HEK293 (cell line): ENCODE data around the gene MYCBPAP.

Experiments used
- CTCF ChIA-PET: fragments of 350-600 bp; formaldehyde crosslinking; extraction: SDS; loops from one replicate; lab custom pipeline; 2021; ENCODE audit warnings: antibody characterized with exemption; lab: Yijun Ruan, JAX
- POLR2A ChIA-PET: fragments of 300-600 bp; formaldehyde crosslinking; extraction: SDS; loops from one replicate; lab custom pipeline; 2020; ENCODE audit warnings: antibody characterized with exemption, inconsistent platforms; lab: Yijun Ruan, JAX
- H3K27ac ChIP-seq: fragments of 200-500 bp; sonication (Bioruptor generic); 2 replicates; pipeline ENCODE4 v1.5.1; 2014; ENCODE audit warnings: low read depth, low read length, control low read depth, inconsistent platforms; ENCODE audit errors: extremely low read depth
- H3K36me3 ChIP-seq, 2 experiments: fragments of 200-500 bp in 1 of 2; sonication (Bioruptor generic) in 1 of 2; 1 replicate in 1 of 2; 2 replicates in 1 of 2; pipeline ENCODE4 v1.5.1; 2014 to 2017; ENCODE audit warnings: inconsistent platforms in 2 of 2, low read length in 2 of 2; ENCODE audit not compliant: control insufficient read depth in 2 of 2, insufficient read depth in 1 of 2
- H3K4me1 ChIP-seq: fragments of 200-500 bp; sonication (Bioruptor generic); 2 replicates; pipeline ENCODE4 v1.5.1; 2014; ENCODE audit warnings: mild to moderate bottlenecking, low read length, inconsistent platforms; ENCODE audit not compliant: control insufficient read depth, insufficient read depth
- H3K4me3 ChIP-seq: 2 replicates; pipeline ENCODE4 v1.5.1; 2011; ENCODE audit warnings: low read depth, mild to moderate bottlenecking, control low read depth, low read length, moderate library complexity
- H3K9me3 ChIP-seq: fragments of 200-500 bp; sonication (Bioruptor generic); 2 replicates; pipeline ENCODE4 v1.5.1; 2014; ENCODE audit warnings: low read depth, low read length, inconsistent platforms; ENCODE audit not compliant: control insufficient read depth, insufficient read depth
- GLI4 ChIP-seq: fragments of 450-650 bp; formaldehyde crosslinking; IDR thresholded peaks from 2 replicates; pipeline ENCODE4 v1.5.1; 2016; ENCODE audit warnings: missing biosample characterization, missing genetic modification characterization
- KLF9 ChIP-seq: fragments of 450-650 bp; formaldehyde crosslinking; IDR thresholded peaks from 2 replicates; pipeline ENCODE4 v1.5.1; 2016; ENCODE audit warnings: missing biosample characterization, missing genetic modification characterization, low read depth
- PBX3 ChIP-seq: sonication (generic); formaldehyde crosslinking; IDR thresholded peaks from 2 replicates; pipeline ENCODE4 v1.8.1; 2022; ENCODE audit warnings: mild to moderate bottlenecking, moderate library complexity, missing genetic modification reagents
- SALL2 ChIP-seq: fragments of 450-650 bp; formaldehyde crosslinking; IDR thresholded peaks from 2 replicates; pipeline ENCODE4 v1.5.0; 2017; ENCODE audit warnings: missing biosample characterization, mild to moderate bottlenecking, missing genetic modification characterization, borderline replicate concordance
- SP2 ChIP-seq: fragments of 450-650 bp; formaldehyde crosslinking; IDR thresholded peaks from 2 replicates; pipeline ENCODE4 v1.5.1; 2016; ENCODE audit warnings: missing biosample characterization, missing genetic modification characterization
- YY2 ChIP-seq: fragments of 450-650 bp; formaldehyde crosslinking; IDR thresholded peaks from 2 replicates; pipeline ENCODE4 v1.5.1; 2016; ENCODE audit warnings: missing biosample characterization, missing genetic modification characterization
- ZBTB10 ChIP-seq: fragments of 450-650 bp; formaldehyde crosslinking; IDR thresholded peaks from 2 replicates; pipeline ENCODE4 v1.5.1; 2016; ENCODE audit warnings: missing biosample characterization, missing genetic modification characterization
- ZNF133 ChIP-seq: fragments of 450-650 bp; formaldehyde crosslinking; IDR thresholded peaks from 2 replicates; pipeline ENCODE4 v1.5.1; 2016; ENCODE audit warnings: missing biosample characterization, missing genetic modification characterization
- ZNF157 ChIP-seq: fragments of 450-650 bp; formaldehyde crosslinking; IDR thresholded peaks from 2 replicates; pipeline ENCODE4 v1.5.1; 2016; ENCODE audit warnings: missing biosample characterization, missing genetic modification characterization
- ZNF350 ChIP-seq: fragments of 450-650 bp; formaldehyde crosslinking; IDR thresholded peaks from 2 replicates; pipeline ENCODE4 v1.5.0; 2017; ENCODE audit warnings: missing biosample characterization, mild to moderate bottlenecking, missing genetic modification characterization
- ZNF394 ChIP-seq: fragments of 450-650 bp; formaldehyde crosslinking; IDR thresholded peaks from 2 replicates; pipeline ENCODE4 v1.5.1; 2016; ENCODE audit warnings: missing biosample characterization, missing genetic modification characterization, mild to moderate bottlenecking, moderate library complexity, borderline replicate concordance
- ZNF48 ChIP-seq: fragments of 450-650 bp; formaldehyde crosslinking; IDR thresholded peaks from 2 replicates; pipeline ENCODE4 v1.5.1; 2016; ENCODE audit warnings: missing biosample characterization, missing genetic modification characterization
- ZNF513 ChIP-seq: fragments of 450-650 bp; IDR thresholded peaks from 2 replicates; pipeline ENCODE4 v1.5.1; 2018; ENCODE audit warnings: missing biosample characterization, missing genetic modification characterization
- ZNF529 ChIP-seq: fragments of 450-650 bp; formaldehyde crosslinking; IDR thresholded peaks from 2 replicates; pipeline ENCODE4 v1.5.1; 2017; ENCODE audit warnings: missing genetic modification characterization, missing biosample characterization; ENCODE audit not compliant: insufficient replicate concordance
- ZNF544 ChIP-seq: fragments of 450-650 bp; formaldehyde crosslinking; IDR thresholded peaks from 2 replicates; pipeline ENCODE4 v1.5.0; 2017; ENCODE audit warnings: missing biosample characterization, missing genetic modification characterization
- TF ChIP-seq, protein P1 (sequence below): fragments of 450-650 bp; formaldehyde crosslinking; IDR thresholded peaks from 2 replicates; pipeline ENCODE4 v1.5.1; 2016; ENCODE audit warnings: missing biosample characterization, missing genetic modification characterization
- TF ChIP-seq, protein P2 (sequence below): fragments of 450-650 bp; formaldehyde crosslinking; IDR thresholded peaks from 2 replicates; pipeline ENCODE4 v1.5.1; 2017; ENCODE audit warnings: missing biosample characterization, missing genetic modification characterization
- TF ChIP-seq, protein P3 (sequence below): fragments of 450-650 bp; formaldehyde crosslinking; IDR thresholded peaks from 2 replicates; pipeline ENCODE4; 2016; ENCODE audit warnings: missing biosample characterization, missing genetic modification characterization
- TF ChIP-seq, protein P4 (sequence below): fragments of 450-650 bp; formaldehyde crosslinking; IDR thresholded peaks from 2 replicates; pipeline ENCODE4 v1.5.1; 2016; ENCODE audit warnings: missing biosample characterization, missing genetic modification characterization
- TF ChIP-seq, protein P5 (sequence below): fragments of 450-650 bp; formaldehyde crosslinking; optimal IDR thresholded peaks from 2 replicates; pipeline ENCODE3; 2016; ENCODE audit warnings: missing biosample characterization, mild to moderate bottlenecking, missing genetic modification characterization
- TF ChIP-seq, protein P6 (sequence below): fragments of 450-650 bp; formaldehyde crosslinking; IDR thresholded peaks from 2 replicates; pipeline ENCODE4 v1.5.1; 2017; ENCODE audit warnings: missing biosample characterization, missing genetic modification characterization

Gene MYCBPAP

GRCh38 chr17:50566886-50567285 is 58.6 kb downstream of the MYCBPAP start:
- no peak overlapping the region for H3K4me3 ChIP-seq
- ChIA-PET POLR2A (no interaction called here), CTCF (no interaction called here)
- H3K36me3 ChIP-seq: no peaks in the 10 kb centered on the region
- TF ChIP-seq KLF9 (tag by site-specific recombination): no peak
- TF ChIP-seq ZNF350: no peak
- TF ChIP-seq ZNF513 (tag by site-specific recombination): no peak
- TF ChIP-seq PBX3 (CRISPR knock-in tag): no peak
- TF ChIP-seq, protein P1, sequence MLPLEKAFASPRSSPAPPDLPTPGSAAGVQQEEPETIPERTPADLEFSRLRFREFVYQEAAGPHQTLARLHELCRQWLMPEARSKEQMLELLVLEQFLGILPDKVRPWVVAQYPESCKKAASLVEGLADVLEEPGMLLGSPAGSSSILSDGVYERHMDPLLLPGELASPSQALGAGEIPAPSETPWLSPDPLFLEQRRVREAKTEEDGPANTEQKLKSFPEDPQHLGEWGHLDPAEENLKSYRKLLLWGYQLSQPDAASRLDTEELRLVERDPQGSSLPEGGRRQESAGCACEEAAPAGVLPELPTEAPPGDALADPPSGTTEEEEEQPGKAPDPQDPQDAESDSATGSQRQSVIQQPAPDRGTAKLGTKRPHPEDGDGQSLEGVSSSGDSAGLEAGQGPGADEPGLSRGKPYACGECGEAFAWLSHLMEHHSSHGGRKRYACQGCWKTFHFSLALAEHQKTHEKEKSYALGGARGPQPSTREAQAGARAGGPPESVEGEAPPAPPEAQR: no peak
- no peak for TF ChIP-seq GLI4
- TF ChIP-seq SALL2 (tag by site-specific recombination): no peak
- no peak for TF ChIP-seq ZNF157 (tag by site-specific recombination)
- no peaks in the 10 kb centered on the region for H3K9me3 ChIP-seq
- H3K4me1 ChIP-seq: peaks cover 3% of the 10 kb centered on the region; the same call in 1 of the 2 replicates
- no peak overlapping the region for H3K27ac ChIP-seq

DNA sequence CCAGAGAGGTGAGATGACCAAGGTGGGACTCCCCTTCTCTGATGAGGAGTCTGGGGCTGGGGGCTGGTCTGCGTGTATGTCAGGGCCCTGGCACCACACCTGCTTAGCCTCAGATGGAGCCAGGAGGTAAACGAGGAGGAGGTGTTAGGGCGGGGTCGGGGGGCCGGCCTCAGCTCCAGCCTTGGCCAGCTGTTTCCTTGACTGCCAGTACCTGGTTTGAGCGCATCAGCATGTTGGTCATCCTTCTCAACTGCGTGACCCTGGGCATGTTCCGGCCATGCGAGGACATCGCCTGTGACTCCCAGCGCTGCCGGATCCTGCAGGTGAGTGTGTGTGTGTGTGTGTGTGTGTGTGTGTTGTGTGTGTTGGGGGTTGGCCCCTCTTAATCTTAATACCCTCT is 60.4 kb downstream of the MYCBPAP start:
- H3K27ac ChIP-seq: no peak overlapping the region
- H3K4me3 ChIP-seq: no peak overlapping the region
- H3K4me1 ChIP-seq: peaks cover 3% of the 10 kb centered on the region; the same call in 1 of the 2 replicates
- ChIA-PET POLR2A (no interaction called here), CTCF (interaction anchor here (0.7 to 1.8 kb wide), 2 partner anchors 18 to 489 kb away, joined by 3 to 7 read pairs; no protein-coding TSS in a partner anchor)
- H3K36me3 ChIP-seq: no peaks in the 10 kb centered on the region
- H3K9me3 ChIP-seq: no peaks in the 10 kb centered on the region
- TF ChIP-seq SP2 (tag by site-specific recombination): no peak
- TF ChIP-seq ZBTB10 (tag by site-specific recombination): no peak
- TF ChIP-seq, protein P2, sequence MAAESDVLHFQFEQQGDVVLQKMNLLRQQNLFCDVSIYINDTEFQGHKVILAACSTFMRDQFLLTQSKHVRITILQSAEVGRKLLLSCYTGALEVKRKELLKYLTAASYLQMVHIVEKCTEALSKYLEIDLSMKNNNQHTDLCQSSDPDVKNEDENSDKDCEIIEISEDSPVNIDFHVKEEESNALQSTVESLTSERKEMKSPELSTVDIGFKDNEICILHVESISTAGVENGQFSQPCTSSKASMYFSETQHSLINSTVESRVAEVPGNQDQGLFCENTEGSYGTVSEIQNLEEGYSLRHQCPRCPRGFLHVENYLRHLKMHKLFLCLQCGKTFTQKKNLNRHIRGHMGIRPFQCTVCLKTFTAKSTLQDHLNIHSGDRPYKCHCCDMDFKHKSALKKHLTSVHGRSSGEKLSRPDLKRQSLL (tag by site-specific recombination): no peak
- no peak for TF ChIP-seq ZNF529 (tag by site-specific recombination)
- no peak for TF ChIP-seq ZNF48
- no peak for TF ChIP-seq ZNF394 (tag by site-specific recombination)
- TF ChIP-seq ZNF544 (tag by site-specific recombination): no peak
- TF ChIP-seq, protein P3, sequence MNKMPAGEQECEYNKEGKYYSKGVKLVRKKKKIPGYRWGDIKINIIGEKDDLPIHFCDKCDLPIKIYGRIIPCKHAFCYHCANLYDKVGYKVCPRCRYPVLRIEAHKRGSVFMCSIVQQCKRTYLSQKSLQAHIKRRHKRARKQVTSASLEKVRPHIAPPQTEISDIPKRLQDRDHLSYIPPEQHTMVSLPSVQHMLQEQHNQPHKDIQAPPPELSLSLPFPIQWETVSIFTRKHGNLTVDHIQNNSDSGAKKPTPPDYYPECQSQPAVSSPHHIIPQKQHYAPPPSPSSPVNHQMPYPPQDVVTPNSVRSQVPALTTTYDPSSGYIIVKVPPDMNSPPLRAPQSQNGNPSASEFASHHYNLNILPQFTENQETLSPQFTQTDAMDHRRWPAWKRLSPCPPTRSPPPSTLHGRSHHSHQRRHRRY (tag by site-specific recombination): no peak
- no peak for TF ChIP-seq YY2 (tag by site-specific recombination)
- TF ChIP-seq, protein P4, sequence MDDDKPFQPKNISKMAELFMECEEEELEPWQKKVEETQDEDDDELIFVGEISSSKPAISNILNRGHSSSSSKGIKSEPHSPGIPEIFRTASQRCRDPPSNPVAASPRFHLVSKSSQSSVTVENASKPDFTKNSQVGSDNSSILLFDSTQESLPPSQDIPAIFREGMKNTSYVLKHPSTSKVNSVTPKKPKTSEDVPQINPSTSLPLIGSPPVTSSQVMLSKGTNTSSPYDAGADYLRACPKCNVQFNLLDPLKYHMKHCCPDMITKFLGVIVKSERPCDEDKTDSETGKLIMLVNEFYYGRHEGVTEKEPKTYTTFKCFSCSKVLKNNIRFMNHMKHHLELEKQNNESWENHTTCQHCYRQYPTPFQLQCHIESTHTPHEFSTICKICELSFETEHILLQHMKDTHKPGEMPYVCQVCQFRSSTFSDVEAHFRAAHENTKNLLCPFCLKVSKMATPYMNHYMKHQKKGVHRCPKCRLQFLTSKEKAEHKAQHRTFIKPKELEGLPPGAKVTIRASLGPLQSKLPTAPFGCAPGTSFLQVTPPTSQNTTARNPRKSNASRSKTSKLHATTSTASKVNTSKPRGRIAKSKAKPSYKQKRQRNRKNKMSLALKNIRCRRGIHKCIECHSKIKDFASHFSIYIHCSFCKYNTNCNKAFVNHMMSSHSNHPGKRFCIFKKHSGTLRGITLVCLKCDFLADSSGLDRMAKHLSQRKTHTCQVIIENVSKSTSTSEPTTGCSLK (tag by site-specific recombination): no peak
- no peak for TF ChIP-seq ZNF133 (tag by site-specific recombination)
- TF ChIP-seq, protein P5, sequence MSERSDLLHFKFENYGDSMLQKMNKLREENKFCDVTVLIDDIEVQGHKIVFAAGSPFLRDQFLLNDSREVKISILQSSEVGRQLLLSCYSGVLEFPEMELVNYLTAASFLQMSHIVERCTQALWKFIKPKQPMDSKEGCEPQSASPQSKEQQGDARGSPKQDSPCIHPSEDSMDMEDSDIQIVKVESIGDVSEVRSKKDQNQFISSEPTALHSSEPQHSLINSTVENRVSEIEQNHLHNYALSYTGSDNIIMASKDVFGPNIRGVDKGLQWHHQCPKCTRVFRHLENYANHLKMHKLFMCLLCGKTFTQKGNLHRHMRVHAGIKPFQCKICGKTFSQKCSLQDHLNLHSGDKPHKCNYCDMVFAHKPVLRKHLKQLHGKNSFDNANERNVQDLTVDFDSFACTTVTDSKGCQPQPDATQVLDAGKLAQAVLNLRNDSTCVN: no peak
- TF ChIP-seq, protein P6, sequence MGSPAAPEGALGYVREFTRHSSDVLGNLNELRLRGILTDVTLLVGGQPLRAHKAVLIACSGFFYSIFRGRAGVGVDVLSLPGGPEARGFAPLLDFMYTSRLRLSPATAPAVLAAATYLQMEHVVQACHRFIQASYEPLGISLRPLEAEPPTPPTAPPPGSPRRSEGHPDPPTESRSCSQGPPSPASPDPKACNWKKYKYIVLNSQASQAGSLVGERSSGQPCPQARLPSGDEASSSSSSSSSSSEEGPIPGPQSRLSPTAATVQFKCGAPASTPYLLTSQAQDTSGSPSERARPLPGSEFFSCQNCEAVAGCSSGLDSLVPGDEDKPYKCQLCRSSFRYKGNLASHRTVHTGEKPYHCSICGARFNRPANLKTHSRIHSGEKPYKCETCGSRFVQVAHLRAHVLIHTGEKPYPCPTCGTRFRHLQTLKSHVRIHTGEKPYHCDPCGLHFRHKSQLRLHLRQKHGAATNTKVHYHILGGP: no peak
